GM12874 (cell line): ENCODE results near the gene APBB2.

Source experiments
- TF ChIP-seq, protein P1 (sequence below): IDR thresholded peaks from 2 replicates; pipeline ENCODE4 v1.5.1; 2011; ENCODE audit warnings: low read depth, mild to moderate bottlenecking, control low read depth, low read length, moderate library complexity; ENCODE audit not compliant: insufficient read depth

The APBB2 gene

DNA sequence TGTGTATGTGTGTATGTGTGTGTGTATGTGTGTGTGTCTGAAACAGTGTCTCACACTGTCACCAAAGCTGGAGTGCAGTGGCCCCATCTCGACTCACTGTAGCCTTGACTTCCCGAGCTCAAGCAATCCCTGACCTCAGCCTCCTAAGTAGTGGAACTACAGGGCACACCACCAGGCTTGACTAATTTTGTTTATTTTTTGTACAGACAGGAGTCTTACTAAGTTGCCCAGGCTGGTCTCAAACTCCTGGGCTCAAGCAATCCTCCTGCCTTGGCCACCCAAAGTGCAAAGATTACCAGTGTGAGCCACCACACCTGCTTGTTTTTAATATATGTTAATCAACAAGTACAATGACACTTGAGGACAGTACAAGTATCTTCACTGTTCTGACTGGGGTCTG lies 92.4 kb downstream of the APBB2 start:
- TF ChIP-seq, protein P1, sequence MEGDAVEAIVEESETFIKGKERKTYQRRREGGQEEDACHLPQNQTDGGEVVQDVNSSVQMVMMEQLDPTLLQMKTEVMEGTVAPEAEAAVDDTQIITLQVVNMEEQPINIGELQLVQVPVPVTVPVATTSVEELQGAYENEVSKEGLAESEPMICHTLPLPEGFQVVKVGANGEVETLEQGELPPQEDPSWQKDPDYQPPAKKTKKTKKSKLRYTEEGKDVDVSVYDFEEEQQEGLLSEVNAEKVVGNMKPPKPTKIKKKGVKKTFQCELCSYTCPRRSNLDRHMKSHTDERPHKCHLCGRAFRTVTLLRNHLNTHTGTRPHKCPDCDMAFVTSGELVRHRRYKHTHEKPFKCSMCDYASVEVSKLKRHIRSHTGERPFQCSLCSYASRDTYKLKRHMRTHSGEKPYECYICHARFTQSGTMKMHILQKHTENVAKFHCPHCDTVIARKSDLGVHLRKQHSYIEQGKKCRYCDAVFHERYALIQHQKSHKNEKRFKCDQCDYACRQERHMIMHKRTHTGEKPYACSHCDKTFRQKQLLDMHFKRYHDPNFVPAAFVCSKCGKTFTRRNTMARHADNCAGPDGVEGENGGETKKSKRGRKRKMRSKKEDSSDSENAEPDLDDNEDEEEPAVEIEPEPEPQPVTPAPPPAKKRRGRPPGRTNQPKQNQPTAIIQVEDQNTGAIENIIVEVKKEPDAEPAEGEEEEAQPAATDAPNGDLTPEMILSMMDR = no peak

DNA sequence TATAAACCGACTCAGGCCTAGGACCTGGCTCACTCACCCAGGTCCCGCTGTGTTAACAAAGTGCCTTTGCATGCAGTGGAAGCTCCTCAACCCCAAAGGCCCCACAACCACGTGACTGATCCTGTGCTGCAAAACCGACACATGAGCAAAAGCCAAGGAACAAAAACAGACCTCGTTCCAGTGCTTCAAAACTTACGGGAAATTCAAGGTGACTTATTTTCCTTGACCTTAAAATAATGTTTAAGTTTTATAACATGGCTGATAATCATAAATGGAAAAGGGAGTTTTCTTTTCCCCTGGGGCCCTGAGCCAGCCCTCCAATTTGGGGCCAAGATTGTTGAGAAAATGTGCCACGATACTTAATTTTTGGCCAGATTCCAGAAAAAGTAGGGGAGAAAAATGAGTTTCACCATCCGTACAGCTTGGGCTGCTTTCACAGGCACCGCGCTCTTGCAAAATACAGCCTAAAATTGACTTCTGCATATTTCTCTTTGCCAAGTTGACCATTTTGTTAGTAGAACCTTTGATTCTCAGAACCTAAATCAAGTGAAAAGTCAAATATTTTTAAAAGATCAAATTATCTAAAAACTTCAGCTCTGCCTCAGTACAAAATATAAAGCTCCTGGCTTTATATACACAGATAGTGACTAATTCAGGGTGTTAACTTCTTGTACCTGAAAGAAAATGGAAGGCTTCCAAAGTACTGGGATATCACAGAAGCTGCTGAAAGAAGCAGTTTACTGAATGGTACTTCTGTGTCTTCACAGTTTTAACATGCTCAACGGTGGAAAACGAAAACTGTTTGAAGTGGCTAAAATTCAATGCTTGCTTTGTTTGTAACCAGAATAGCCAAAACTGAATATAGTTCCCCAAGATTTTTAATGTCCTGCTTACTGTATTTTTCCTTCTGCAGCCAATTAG lies 93.8 kb downstream of the APBB2 start:
- TF ChIP-seq, protein P1 = no peak

DNA sequence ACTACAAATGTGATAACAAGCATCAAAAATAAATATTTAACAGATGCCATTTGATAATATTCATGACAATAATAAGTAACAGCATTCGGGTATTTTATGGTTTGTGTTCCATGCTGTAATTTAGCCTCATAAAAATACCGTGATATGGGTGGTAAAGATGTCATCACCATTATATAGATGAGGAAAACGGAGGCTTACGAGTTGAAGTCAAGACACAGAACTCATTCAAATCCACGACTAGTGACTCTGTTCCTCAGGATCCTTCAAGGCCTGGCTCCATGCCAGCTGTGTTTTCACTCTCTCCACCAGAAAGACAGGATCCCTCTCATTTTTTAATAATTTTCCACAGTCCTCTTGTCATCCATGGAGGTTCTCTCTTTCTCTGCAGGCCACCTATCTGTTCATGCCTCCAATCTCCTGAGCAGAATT lies 94.5 kb downstream of the APBB2 start:
- TF ChIP-seq, protein P1 = no peak

DNA sequence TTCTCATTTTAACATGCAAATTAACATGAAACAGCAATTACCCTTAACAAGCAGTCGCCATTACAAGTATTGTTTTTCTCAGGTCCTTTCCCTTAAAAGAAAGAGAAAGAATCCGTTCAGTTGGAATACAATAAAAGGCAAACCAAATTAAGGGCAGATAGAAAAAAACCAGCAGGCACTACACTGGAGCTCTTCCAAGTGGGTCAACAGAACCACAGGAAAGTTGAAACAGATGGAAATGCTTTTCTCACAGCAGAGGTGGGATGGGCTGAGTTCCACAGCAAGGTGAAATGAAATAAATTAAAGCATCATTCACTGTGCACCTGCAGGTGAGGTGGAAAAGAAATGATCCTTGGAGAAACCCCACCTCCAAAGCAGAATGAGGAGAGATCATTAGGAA lies 102.6 kb downstream of the APBB2 start:
- TF ChIP-seq, protein P1 = no peak

DNA sequence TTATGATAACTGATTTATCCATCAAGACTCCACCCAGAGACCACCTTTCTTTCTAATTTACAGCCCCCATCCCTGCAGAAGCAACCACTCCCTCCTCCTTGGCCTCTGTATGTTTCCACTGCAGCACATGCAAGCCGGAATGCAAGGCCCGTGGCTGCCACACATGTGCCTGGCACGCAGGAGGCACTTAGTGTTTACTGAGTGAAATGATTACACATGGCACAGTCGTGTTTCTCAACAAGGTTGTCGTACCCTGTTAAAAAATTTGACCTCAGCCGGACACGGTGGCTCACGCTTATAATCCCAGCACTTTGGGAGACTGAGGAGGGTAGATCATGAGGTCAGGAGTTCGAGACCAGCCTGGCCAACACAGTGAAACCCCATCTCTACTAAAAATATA lies 104.3 kb downstream of the APBB2 start:
- TF ChIP-seq, protein P1 = no peak

DNA sequence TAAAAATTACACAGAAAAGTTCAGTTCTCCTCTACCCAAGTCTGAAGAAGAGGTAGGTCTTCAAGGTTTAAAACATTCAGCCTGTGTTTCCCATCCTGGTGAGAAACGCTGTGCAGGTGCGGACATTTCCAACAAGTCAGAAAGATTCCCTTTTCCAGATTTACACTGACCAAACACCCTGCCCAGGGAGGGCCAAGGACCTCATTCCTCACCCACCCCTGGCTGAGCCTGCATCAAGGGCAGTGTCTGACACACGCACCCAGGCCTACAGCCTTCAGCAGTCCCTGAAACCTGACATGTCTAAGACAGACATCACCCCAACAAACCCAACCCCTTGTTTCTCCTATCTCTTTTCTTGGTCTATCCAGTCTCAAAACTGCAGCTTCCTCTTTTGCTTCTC lies 105.9 kb downstream of the APBB2 start:
- TF ChIP-seq, protein P1 = no peak

DNA sequence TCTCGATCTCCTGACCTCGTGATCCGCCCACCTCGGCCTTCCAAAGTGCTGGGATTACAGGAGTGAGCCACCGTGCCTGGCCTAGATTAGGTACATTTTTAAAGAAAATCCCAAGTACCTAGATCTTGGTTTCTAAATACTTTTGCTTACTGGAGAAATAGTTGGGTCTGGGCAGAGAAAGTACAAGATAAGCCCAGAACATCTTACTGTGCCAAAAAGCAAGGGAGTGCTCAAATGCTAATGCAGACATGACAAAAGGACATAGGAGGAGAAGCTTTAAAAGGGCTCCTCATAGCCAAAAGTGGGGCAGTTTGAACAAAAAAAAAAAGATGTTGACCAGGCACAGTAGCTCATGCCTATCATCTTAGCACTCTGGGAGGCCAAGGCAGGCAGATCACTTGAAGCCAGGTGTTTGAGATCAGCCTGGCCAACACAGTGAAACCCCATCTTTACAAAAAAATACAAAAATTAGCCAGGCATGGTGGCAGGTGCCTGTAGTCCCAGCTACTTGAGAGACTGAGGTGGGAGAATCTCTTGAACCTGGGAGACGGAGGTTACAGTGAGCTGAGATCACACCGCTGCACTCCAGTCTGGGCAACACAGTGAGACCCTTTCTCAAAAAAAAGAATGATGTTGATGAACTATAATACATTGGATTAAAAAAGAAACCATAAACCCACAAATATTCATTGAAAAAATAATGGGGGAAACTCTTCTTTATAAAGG lies 107.5 kb downstream of the APBB2 start:
- TF ChIP-seq, protein P1 = no peak
